MCF 10A (cell line): ENCODE measurements around the gene SH3TC2. TPM values are rescaled to one million over a fixed set of nuclear protein-coding genes. Genes with fewer than 3 reads are reported as not detected.

ENCODE experiments used
- BruUV-seq: library from RNA; stranded (reverse); fragments of 400-500 nt; replicated peaks from 2 replicates; lab custom pipeline; 2021; lab: Mats Ljungman, UMichigan
- CTCF ChIA-PET: fragments of 300-600 bp; sonication (Branson Sonifier 250); formaldehyde crosslinking; extraction: SDS; loops from one replicate; lab custom pipeline; 2021; ENCODE audit warnings: antibody characterized with exemption, inconsistent platforms; lab: Yijun Ruan, JAX
- POLR2A ChIA-PET: fragments of 300-600, 350-650 bp; sonication (Branson Sonifier 250); formaldehyde crosslinking; extraction: SDS; loops from one replicate; lab custom pipeline; 2020; ENCODE audit warnings: antibody characterized with exemption, inconsistent platforms; lab: Yijun Ruan, JAX
- DNase-seq: peaks from one replicate; pipeline ENCODE4 v3.0.0-alpha.2; 2018; ENCODE audit not compliant: unreplicated experiment
- H3K27ac Mint-ChIP-seq: one replicate; pipeline ENCODE4 v1.8.0; 2022; ENCODE audit warnings: mild to moderate bottlenecking, low read depth, mixed read lengths; ENCODE audit not compliant: unreplicated experiment
- H3K27me3 Mint-ChIP-seq: one replicate; pipeline ENCODE4 v1.8.0; 2022; ENCODE audit warnings: mixed read lengths; ENCODE audit not compliant: insufficient read depth, unreplicated experiment
- H3K36me3 Mint-ChIP-seq: one replicate; pipeline ENCODE4 v1.8.0; 2022; ENCODE audit warnings: mild to moderate bottlenecking, moderate library complexity, mixed read lengths; ENCODE audit not compliant: insufficient read depth, unreplicated experiment
- H3K4me1 Mint-ChIP-seq: one replicate; pipeline ENCODE4 v1.8.0; 2022; ENCODE audit warnings: mixed read lengths; ENCODE audit not compliant: insufficient read depth, unreplicated experiment
- H3K4me3 Mint-ChIP-seq: one replicate; pipeline ENCODE4 v1.8.0; 2022; ENCODE audit warnings: mild to moderate bottlenecking, moderate library complexity, mixed read lengths; ENCODE audit not compliant: unreplicated experiment
- H3K9me3 Mint-ChIP-seq: one replicate; pipeline ENCODE4 v1.8.0; 2022; ENCODE audit warnings: mixed read lengths; ENCODE audit not compliant: unreplicated experiment
- intact Hi-C: fragments of 100-400 bp; cut with micrococcal nuclease; formaldehyde crosslinking; loops from 2 replicates; pipeline ENCODE4 v1.14.1; 2022
- total RNA-seq: library from RNA; stranded (reverse); gene quantifications from 2 replicates; pipeline ENCODE4 v1.2.3, GENCODE V29; 2022
- TF ChIP-seq, protein P1 (sequence below): fragments of 200-600 bp; IDR thresholded peaks from one replicate; pipeline ENCODE4 v1.8.0; 2022; ENCODE audit warnings: antibody characterized with exemption, mild to moderate bottlenecking; ENCODE audit not compliant: unreplicated experiment

SH3TC2 gene
- total RNA-seq, 1 experiment from 2014 or later, result 6.2 TPM

DNA sequence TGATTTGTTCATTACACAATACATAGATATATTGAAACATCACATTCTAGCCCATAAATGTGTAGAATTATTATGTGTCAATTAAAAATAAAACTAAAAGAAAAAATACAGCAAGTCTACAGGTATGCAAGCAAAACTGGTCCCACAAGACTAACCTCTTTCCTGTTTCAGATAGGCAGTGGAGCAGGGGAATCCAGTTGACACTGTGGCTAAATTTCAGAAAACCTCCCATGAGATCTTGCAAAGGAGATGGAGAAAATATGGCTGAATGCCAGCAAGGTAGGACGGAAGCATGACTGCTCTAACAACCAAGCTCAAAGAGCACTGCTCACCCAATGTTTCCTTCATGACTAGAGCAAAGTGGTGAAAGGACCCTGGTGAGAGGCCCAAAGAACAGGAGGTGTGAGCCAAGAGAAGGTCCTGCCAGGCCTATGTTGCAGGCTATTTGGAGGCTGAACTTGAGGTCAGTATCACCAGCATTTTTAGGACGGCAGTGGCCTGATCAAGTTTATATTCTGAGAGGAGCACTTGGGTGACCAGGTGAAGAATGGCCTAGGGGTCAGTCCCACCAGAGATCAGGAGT lies 1.1 kb upstream of the SH3TC2 start:
- no peak overlapping the region for H3K27ac Mint-ChIP-seq

GRCh38 chr5:149062371-149063016 lies 368 bp downstream of the SH3TC2 start:
- Mint-ChIP-seq H3K27me3 (no peaks in the 10 kb centered on the region), H3K36me3 (no peaks in the 10 kb centered on the region), H3K9me3 (no peaks in the 10 kb centered on the region), H3K27ac (peak overlapping the region; percentile 97), H3K4me1 (peaks cover 66% of the 10 kb centered on the region), H3K4me3 (peak overlapping the region; percentile 61)
- TF ChIP-seq, protein P1, sequence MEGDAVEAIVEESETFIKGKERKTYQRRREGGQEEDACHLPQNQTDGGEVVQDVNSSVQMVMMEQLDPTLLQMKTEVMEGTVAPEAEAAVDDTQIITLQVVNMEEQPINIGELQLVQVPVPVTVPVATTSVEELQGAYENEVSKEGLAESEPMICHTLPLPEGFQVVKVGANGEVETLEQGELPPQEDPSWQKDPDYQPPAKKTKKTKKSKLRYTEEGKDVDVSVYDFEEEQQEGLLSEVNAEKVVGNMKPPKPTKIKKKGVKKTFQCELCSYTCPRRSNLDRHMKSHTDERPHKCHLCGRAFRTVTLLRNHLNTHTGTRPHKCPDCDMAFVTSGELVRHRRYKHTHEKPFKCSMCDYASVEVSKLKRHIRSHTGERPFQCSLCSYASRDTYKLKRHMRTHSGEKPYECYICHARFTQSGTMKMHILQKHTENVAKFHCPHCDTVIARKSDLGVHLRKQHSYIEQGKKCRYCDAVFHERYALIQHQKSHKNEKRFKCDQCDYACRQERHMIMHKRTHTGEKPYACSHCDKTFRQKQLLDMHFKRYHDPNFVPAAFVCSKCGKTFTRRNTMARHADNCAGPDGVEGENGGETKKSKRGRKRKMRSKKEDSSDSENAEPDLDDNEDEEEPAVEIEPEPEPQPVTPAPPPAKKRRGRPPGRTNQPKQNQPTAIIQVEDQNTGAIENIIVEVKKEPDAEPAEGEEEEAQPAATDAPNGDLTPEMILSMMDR, result no peak
- DNase-seq, result peak; percentile 98
- BruUV-seq, result no TSS peak
- ChIA-PET POLR2A (interaction anchor here (0.7 to 2.9 kb wide), 8 partner anchors 10 to 314 kb away, joined by 3 to 17 read pairs (median 4); no protein-coding TSS in a partner anchor), CTCF (interaction anchor here (0.6 to 3.6 kb wide), 9 partner anchors 9 to 586 kb away, joined by 3 to 16 read pairs (median 5); no protein-coding TSS in a partner anchor)
- intact Hi-C loops, result loop anchor here (1.0 kb wide), 1 partner anchor 52 kb away; no protein-coding TSS in a partner anchor

More for the DNA sequence above, 1.1 kb upstream of the SH3TC2 start:
- BruUV-seq, result no TSS peak
- DNase-seq, result no peak
- H3K27me3 Mint-ChIP-seq, result no peaks in the 10 kb centered on the region
- no peaks in the 10 kb centered on the region for H3K36me3 Mint-ChIP-seq
- intact Hi-C loops, result no loop called here
- H3K4me1 Mint-ChIP-seq, result peaks cover 62% of the 10 kb centered on the region
- TF ChIP-seq, protein P1, result no peak
- ChIA-PET CTCF (interaction anchor here (0.6 to 2.9 kb wide), 4 partner anchors 28 to 498 kb away, joined by 3 to 11 read pairs (median 4); no protein-coding TSS in a partner anchor), POLR2A (interaction anchor here (0.6 to 2.9 kb wide), 4 partner anchors 9 to 150 kb away, joined by 3 to 17 read pairs (median 4); no protein-coding TSS in a partner anchor)
- no peaks in the 10 kb centered on the region for H3K9me3 Mint-ChIP-seq
- H3K4me3 Mint-ChIP-seq, result no peak overlapping the region

- H3K4me3 Mint-ChIP-seq, result no peak overlapping the region
- POLR2A ChIA-PET, result interaction anchor here (1.0 to 2.9 kb wide), 3 partner anchors 9 to 12 kb away, joined by 4 to 17 read pairs (median 8); no protein-coding TSS in a partner anchor
- peaks cover 3% of the 10 kb centered on the region for H3K36me3 Mint-ChIP-seq
- H3K9me3 Mint-ChIP-seq, result no peaks in the 10 kb centered on the region
- H3K4me1 Mint-ChIP-seq, result peaks cover 66% of the 10 kb centered on the region
- DNase-seq, result no peak
- CTCF ChIA-PET, result interaction anchor here (0.6 to 3.6 kb wide), 16 partner anchors 8 to 331 kb away, joined by 3 to 16 read pairs (median 4); no protein-coding TSS in a partner anchor
- BruUV-seq, result no TSS peak
- H3K27me3 Mint-ChIP-seq, result no peaks in the 10 kb centered on the region
- intact Hi-C loops, result no loop called here
- peak overlapping the region; percentile 97 for H3K27ac Mint-ChIP-seq
- TF ChIP-seq, protein P1, result no peak
Observed at GRCh38 chr5:149061341-149061740, 1.5 kb downstream of the SH3TC2 start.

GRCh38 chr5:149060325-149060724 lies 2.5 kb downstream of the SH3TC2 start:
- peak; percentile 90 for DNase-seq
- no peaks in the 10 kb centered on the region for H3K9me3 Mint-ChIP-seq
- H3K27me3 Mint-ChIP-seq, result no peaks in the 10 kb centered on the region
- TF ChIP-seq, protein P1, result no peak
- peak overlapping the region; percentile 97 for H3K27ac Mint-ChIP-seq
- ChIA-PET POLR2A (interaction anchor here (0.6 to 0.8 kb wide), 2 partner anchors 66 to 458 kb away, joined by 3 to 4 read pairs; no protein-coding TSS in a partner anchor), CTCF (interaction anchor here (0.6 to 3.6 kb wide), 6 partner anchors 25 to 327 kb away, joined by 3 to 16 read pairs (median 4); no protein-coding TSS in a partner anchor)
- peaks cover 64% of the 10 kb centered on the region for H3K4me1 Mint-ChIP-seq
- no peak overlapping the region for H3K4me3 Mint-ChIP-seq
- intact Hi-C loops, result no loop called here
- peaks cover 7% of the 10 kb centered on the region for H3K36me3 Mint-ChIP-seq
- BruUV-seq, result no TSS peak
